Loucy (cell line): ENCODE measurements around the gene PPIP5K2.

Experiments used
- CTCF ChIP-seq: fragments of 200-600 bp; sonication (generic); conservative IDR thresholded peaks from 2 replicates; pipeline ENCODE4 v1.5.1; 2014; ENCODE audit warnings: mild to moderate bottlenecking, antibody characterized with exemption, low read length
- EZH2phosphoT487 ChIP-seq: fragments of 200-600 bp; IDR thresholded peaks from 2 replicates; pipeline ENCODE4 v1.6.1; 2018; ENCODE audit warnings: antibody characterized with exemption, mild to moderate bottlenecking, moderate library complexity, borderline replicate concordance

DNA sequence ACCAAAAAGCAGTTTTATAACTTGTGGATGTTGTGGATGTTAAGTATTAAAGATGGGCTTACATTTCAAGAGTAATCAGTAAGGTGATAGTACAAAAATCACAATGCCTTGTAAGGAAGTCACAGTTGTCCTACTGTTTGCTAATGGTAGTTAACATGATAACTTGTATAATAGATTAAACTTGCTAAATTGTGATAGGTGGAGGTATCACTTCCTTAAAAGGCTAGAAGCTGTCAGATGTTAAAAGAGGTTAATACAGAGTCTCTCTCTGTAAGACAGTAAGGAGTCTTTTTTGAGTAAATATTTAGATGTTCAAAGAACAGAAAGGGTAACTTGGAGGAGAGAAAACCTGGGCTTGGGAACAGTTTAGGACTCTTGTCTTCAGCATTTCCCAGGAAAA is 124.3 kb downstream of the PPIP5K2 start:
- TF ChIP-seq CTCF (no peak), EZH2phosphoT487 (no peak)
